Spleen (tissue), 7 donors: Measurements from ENCODE around the gene BABAM2.

Source experiments
- CTCF ChIP-seq, 11 experiments: fragments of 200-600 bp in 7 of 11; fragments of 450-650 bp in 4 of 11; sonication (generic) in 4 of 11; IDR thresholded peaks in 8 of 11; conservative IDR thresholded peaks in 3 of 11; 1 replicate in 7 of 11; 2 replicates in 4 of 11; pipeline versions ENCODE4 v1.4.0 to v1.8.0; 2016 to 2021; ENCODE audit warnings: antibody characterized with exemption in 11 of 11, inconsistent platforms in 4 of 11, mild to moderate bottlenecking in 1 of 11
- POLR2A ChIP-seq, 3 donors: fragments of 450-650 bp; IDR thresholded peaks; one replicate each; pipeline ENCODE4 v1.5.1; 2017; ENCODE audit warnings: antibody characterized with exemption in 3 of 3, mild to moderate bottlenecking in 1 of 3
- POLR2AphosphoS5 ChIP-seq, 3 donors: sonication (generic); formaldehyde crosslinking; IDR thresholded peaks; one replicate each; pipeline ENCODE4 v1.5.1; 2017; ENCODE audit warnings: antibody characterized with exemption in 3 of 3
- donor health status: DM: no; HTN: no; CAD: no; lungs with moderate emphysema.
- donor health status: DM: no; HTN: no; CAD: no.
- donor health status: DM: no; HTN: no; CAD: no.

DNA sequence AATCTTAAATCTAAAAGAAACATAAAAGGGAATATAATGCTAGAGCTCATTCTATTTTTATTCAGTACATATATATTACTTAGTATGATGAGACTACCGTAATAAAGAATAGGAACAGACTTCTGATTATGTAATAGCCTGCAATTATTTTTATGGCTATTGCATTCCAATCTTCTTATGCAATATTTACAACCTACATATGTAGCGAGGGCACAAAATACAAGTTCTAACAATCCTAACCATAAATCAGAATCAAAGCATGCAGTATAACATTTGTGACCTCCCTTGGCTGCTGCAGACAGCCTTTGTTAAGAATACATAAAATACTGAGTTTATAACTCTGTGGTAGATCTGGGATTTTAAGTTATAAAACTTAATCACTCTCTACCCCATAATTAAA is 177.6 kb downstream of the BABAM2 start:
- TF ChIP-seq CTCF (IDR thresholded peaks at IDR 0.05 in 8 of 11, conservative IDR thresholded peaks at IDR 0.05 in 3 of 11) (no peak), POLR2A (IDR thresholded peaks at IDR 0.05) (no peak), POLR2AphosphoS5 (IDR thresholded peaks at IDR 0.05) (no peak)
